Hindlimb muscle (tissue), 1 donor: ENCODE data around the gene ANKRD33. TPM values are rescaled to one million over a fixed set of nuclear protein-coding genes. Genes with fewer than 3 reads are reported as not detected.
"Not testable (repeated sequence)": the region's sequence is repeated elsewhere in the genome, so short reads cannot be mapped to it uniquely, and the experiment has no call there.

ENCODE experiments used
- DNase-seq: peaks from one replicate; pipeline ENCODE4 v3.0.0-alpha.2; 2013
- polyA plus RNA-seq: library from polyadenylated mRNA; unstranded; fragments of 120-200 nt; gene quantifications from one replicate; pipeline ENCODE4 v1.2.1, GENCODE V29; 2013; ENCODE audit not compliant: insufficient read length

ANKRD33 gene
- polyA plus RNA-seq, 1 donor: not detected

DNA sequence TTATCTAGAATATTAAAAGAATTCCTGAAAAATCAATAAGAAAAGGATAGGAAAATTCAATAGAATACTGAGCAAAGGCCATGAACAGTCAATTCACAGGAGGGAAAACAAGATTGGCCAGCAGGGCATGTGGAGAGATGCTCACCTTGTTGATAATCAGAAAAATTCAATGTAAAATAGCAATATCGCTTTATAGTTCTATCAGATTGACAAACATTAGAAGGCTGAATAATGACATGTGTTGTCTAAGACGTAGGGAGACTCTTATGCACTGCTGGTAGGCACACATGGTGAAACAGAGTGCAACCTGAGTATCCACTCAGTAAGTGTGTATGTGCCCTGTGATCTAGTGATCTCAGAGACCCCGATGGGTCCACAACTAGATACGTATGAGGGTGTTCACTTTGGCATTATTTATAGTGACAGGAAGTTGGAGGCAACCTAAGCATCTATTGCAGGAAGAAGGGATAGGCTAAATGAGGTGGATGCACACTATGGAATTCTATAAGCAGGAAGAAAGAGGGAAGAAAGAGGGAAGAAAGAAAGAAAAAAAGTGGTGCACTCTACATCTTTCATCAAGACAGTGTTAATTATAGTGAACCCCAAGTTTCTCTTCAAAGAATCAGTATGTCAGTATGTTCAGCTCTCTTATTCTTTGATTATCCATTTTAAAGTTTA lies 3.8 kb upstream of the ANKRD33 start:
- no peak for DNase-seq

DNA sequence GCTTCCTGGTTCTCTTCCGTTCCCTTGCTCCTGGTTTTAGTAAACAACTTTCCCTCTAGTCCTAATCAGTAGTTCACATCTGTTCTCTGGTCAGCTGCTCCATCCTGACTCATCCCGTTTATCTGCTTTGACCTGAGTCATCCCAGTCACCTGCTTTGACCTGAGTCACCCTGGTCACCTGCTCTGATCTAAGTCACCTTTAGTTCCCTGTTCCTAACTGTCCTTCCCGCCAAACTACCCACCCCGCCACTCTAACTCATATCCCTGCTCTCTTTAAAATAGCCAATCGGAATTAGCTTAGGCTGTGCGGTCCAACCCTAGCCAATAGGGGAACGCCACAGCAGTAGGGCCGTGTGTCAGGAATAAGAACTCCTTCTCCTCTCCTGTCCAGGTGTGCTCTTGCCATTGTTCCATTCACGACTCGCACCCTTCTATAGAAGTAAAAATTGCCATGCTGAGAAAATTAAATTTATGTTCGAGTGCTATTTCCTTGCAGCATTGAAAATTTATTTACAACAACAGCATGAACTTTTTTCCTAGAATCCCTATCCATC lies 3.1 kb upstream of the ANKRD33 start:
- no peak for DNase-seq

DNA sequence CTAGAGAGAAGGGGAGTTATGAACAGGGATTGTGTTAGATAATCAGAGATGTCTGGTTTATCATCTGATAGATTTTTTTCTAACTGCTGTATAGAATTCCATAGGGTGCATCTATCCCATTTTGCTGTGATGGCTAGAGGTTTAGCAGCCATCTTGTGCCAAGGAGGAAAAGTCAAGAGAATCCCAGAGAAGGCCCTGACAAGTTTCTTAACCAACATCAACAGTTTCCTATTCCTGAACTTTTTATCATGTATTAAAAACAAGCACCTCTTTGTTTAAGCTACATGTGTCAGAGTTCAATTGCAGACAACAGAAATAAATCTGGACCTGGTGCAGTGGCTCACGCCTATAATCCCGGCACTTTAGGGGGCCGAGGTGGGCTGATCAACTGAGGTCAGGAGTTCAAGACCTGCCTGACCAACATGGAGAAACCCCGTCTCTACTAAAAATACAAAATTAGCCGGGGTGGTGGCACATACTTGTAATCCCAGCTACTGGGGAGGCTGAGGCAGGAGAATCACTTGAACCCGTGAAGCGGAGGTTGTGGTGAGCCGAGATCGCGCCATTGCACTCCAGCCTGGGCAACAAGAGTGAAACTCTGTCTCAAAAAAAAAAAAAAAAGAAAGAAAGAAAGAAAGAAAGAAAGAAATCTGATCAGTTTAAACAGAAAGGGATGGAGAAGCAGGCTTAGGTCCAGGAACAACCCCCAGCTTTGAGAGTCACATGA lies 2.4 kb upstream of the ANKRD33 start:
- DNase-seq: not testable (repeated sequence)

DNA sequence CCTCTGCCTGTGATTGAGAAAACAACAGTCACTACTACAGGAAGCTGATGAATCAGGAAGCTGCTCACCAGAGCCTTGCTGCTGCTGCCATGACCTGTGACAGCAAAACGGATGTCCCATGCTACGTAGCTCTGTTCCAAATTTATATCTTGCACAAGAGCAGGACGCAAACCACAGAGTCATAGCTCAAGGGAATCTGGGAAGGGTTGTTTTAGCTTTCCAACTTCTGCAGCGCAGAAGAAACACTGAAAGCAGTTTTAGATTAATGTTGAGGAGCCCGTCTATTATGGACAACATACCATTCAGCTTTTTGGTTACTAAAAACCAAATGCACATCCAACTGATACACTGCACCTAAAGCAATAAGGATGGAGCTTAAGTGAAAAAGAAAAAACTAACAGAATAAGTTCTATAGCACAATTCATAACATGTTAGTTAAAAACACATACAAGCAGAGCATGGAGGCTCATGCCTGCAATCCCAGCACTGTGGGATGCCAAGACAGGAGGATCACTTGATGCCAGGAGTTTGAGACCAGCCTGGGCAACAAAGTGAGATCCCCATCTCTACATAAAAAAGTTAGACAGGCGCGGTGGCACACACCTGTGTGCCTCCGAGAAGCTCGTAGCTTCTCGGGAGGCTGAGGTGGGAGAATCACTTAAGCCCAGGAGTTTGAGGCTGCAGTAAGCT lies 1.7 kb upstream of the ANKRD33 start:
- DNase-seq: peak; percentile 80

DNA sequence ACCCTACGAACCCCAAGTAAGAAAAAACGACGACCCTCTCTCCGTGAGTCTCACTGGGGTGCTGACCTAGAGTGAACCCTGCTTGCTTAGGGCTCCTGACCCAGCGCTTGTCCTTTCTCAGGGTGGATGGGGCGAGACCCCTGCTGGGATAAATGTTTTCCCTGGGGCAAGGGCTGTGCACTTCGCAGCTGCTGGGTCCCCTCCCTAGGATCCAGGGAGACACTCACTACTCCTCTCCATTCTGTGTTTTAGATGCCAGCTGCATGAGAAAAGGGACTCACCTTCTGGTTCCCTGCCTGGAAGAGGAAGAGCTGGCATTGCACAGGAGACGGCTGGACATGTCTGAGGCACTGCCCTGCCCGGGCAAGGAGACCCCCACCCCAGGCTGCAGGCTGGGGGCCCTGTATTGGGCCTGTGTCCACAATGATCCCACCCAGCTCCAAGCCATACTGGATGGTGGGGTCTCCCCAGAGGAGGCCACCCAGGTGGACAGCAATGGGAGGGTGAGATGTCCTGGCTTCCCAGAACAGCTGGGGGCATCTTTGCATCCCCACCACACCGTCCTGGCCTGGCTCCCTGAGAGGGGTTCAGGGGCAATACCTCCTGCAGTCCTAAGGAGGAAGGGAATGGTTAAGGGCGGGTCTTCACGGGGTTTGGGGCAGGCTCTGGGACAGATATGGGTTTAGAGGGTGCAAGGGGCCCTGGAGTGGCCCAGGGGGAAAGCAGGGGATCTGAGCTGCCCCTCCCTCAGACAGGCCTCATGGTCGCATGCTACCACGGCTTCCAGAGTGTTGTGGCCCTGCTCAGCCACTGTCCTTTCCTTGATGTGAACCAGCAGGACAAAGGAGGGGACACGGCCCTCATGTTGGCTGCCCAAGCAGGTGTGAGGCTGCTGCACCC lies 663 bp downstream of the ANKRD33 start:
- no peak for DNase-seq

DNA sequence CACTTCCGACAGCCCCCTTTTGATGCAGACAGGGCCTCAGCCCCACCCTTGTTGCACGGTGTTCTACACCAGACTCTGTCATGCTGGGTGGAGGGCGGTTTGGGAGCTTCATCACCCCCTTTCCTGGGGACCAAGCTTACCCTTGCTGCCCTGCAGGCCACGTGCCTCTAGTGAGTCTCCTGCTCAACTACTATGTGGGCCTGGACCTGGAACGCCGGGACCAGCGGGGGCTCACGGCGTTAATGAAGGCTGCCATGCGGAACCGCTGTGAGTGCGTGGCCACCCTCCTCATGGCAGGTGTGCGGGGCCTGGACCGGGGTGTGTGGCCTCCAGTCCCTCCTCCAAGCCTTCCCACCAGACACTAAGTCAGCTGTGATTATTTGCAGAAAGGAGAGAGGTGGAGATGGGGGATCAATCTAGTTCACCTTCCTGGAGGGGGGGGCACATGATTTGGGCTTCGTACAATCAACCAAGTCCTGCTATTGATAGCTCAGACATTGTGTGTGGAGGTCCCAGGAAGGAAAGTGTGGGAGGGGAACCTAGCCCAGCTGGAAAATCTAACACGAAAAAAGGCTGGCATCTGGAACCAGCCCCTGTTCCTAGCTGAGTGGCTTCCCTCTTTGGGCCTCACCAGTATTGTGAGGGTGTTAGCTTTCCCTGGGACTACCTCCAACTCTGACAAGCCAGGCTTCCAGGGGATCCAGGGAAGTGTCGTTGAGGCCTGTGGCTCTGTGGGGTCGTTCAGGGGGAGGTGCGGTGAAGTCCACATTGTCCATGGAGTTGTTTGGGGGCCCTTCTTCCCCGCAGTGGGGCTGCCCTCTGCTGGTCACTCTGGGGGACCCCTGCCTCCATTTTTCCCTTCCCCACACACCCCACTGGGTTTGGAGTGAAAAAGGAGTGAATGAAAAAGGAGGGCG lies 1.6 kb downstream of the ANKRD33 start:
- no peak for DNase-seq

DNA sequence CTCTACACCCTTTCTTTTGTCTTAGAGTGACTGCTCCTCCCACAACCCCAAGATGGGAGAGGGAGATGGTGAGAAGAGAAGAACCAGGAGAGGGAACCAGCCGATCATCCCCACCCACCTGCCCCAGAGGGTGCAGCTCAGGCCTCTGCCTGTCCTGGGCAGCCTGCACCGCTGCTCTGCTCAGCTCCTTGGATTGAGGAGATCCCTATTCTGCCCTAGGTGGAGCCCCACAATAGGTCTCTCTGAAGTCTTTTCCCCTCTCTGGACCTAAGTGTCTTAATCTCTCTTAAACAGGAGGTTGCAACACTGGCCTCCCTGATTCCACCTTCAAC lies 2.2 kb downstream of the ANKRD33 start:
- DNase-seq: no peak

DNA sequence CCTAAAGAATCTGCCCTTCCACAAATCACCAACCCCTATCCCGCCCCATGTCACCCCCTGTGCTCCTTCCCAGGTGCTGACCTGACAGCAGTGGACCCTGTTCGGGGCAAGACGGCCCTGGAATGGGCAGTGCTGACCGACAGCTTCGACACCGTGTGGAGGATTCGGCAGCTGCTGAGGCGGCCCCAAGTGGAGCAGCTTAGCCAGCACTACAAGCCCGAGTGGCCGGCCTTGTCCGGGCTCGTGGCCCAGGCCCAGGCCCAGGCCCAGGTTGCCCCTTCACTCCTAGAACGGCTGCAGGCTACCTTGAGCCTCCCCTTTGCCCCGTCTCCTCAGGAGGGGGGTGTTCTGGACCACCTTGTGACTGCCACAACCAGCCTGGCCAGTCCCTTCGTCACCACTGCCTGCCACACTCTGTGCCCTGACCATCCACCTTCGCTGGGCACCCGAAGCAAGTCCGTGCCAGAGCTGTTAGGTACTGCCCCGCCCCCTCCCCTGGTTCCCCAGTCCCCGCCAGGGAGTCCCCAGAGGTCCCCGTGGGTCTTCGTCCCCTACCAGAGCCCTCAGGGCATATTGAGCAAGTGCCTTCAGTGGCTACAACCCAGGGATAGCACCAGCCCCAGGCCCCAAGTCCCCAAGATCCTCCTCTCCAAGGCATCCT lies 2.7 kb downstream of the ANKRD33 start:
- DNase-seq: no peak

DNA sequence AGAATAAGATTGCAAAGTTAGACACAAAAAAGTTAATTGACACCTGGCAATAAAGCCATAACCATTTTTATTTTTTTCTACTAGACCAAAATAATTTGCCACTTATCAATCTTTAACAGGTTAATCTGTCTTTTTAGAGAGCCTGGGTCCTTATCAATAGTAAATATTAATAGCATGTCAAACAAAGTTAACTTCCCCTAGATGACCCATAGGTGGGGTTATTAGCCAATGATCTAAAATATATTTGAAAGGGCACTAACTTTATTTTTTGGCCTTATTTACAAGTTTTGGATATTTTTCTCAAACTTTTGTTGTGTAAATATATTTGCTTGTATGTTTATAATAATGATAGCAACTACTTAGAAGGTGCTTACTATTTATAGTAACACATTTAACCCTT lies 3.9 kb downstream of the ANKRD33 start:
- DNase-seq: no peak

DNA sequence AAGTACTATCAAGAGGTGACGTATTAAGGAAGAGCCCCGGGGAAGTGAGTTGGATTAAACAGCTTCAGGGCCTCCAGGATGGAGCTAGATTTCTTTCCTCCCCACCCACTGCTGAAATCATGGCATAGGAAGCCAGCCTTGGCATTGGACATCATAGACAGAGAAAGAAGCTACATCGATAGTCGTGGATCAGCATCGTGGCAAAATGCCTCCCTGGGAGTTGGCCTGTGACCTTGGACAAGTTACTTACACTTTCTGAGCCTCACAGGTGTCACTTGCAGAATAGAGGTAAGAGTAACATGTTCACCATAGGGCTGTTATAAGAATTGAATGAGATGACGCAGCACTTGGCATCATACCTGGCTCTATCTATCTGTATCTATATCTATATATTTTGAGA lies 5.9 kb downstream of the ANKRD33 start:
- no peak for DNase-seq

DNA sequence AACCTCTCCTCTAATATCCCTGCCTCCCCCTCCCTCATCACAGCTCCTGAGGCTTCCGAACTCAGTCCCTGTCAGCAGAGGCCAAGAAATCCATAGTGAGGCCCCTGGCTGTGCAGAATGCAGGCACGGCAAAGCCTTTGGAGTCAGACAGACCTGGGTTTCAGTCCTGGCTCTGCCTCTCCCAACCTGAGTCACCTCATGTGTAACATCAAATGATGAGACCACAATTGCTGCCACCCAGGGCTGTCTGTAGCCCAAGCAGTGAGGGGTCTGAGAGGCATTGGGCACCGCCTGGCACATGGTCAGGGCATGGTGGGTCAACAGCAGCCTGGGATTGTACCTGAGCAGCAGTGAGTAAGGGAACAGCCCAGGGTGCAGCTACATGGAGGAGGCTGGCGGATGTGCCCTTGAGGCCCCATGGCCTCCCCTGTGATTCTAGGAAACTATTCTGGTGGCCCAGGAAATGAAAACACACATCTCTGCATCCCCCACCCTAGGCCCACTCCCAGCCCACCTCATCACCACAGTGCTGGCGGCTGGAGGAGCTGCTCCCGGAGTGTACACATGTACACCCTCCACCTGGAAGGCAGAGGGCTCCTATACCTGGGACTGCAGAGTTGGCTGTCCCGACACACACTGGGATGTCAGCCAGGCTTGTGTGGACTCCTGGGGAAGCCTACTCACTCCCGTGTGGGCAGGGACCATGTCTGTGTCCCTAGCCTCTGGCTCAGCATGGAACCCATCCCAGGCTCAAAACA lies 7.7 kb downstream of the ANKRD33 start:
- DNase-seq: no peak

DNA sequence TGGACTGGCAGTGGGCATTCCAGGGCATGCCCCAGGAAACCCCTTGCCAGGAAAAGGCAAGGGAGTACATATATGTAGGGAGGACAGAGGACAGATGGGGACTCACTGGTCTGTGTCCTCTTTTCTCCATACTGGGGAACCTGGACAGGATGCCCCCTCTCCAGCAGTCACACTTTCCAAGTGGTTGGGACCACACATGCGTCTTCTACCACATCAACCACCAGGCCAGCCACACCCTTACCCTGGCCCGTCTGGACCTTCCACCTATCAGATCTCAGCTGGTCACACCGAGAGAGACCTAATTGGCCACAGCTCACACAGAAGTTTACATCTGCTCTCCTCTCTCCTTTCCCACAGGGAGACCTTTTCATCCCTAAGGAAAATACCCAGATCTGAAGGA lies 8.3 kb downstream of the ANKRD33 start:
- DNase-seq: no peak

DNA sequence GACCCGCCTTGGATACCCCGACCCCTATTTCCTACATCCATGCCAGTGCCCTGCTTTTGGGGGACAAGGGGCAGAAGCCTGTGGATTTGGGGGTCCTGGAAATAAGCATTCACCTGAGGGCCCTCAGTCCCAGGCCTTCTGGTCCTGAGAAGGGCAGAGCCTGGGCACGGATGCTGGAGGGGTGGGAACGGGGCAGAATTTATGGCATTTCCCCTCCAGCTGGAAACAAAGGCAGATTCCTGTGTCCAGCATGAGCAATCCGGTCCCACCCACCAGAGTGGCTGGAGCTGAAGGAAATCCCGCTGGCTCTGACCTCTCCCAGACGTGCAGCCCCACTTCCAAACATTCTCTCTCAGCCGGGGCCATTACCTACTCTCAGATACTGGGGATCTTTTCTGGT lies 9.3 kb downstream of the ANKRD33 start:
- DNase-seq: no peak

DNA sequence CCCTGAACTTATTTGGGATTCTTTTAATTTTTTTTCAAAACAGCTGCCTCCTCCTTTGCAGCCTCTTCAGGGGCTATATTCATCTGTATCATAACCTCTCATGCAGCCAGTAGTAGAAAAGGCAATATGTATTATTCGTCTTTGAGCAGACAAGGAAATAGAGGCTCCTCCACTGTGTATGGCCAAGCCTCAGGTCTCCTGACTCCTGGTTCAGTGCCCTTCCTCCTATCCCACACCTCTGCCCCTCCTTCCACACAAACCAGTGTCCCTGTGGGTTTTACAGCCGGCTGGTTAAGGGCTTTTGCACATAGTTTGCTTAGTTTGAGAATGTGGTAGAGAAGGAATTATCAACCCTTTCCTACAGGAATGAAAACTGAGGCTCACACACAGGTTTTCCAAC lies 10.6 kb downstream of the ANKRD33 start:
- no peak for DNase-seq

DNA sequence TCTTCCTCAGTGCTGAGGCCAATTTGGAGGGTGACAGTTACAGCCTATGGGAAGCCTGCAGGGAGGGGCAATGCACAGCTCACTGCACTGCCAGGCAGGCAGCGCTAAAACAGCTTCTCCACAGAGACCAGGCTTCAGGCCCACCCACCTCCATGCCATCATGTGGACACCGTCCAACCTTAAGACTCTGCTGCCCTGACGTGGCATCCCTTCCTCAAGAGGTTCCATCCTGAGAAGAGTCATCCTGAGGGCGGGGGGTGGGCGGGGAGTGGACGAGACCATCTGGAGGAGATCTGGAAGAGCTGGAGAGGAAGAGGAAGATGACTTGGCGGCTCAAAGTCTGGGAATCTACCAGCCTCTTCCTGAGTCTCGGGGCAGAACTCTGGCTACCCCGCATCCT lies 11.0 kb downstream of the ANKRD33 start:
- DNase-seq: no peak

DNA sequence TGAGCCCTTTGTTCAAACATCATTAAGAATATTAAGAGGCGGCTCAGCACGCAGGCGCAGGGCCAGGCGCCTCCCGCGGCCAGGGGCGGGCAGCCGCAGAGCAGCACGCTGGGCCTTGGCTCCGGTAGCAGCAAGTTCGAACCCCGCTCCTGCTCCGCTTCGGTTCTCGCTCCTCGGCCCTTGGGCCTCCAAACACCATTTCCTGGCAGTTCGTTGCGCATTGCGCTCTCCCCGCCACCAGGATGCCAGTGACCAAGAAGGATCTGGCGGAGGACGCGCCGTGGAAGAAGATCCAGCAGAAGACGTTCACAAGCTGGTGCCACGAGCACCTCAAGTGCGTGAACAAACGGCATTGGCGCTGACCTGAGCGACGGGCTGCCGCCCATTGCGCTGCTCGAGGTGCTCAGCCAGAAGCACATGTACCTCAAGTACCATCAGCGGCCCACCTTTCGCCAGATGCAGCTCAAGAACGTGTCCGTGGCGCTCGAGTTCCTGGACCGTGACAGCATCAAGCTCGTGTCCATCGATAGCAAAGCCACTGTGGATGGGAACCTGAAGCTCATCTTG lies 12.5 kb downstream of the ANKRD33 start:
- DNase-seq: no peak

DNA sequence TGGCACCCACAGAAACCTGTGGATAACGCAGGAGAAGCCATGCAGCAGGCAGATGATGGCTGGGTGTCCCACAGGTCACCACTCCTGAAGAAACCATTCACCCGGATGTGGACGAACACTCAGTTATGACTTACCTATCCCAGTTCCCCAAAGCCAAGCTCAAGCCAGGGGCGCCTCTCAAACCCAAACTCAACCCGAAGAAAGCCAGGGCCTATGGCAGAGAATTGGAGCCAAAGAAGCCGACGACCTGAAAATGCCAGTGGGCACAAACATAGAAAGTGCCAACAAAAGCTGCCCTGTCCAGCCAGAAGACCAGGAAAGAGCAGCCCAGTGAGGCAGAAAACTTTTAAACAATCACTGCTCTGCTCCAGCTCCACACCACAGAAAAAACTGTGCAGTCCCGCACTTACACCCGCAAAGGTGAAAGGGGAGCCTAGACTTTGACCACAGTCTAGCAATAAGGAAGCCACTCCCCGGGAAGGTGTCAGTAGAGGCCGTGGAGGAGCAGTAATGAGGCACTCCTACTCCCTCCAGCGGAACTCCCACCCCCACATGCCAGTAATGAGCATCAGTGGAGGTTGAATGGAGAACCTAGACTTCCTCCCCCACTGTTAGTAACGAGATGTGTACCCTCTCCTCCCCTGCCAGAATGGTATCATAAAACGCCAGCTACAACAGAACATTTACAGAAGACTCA lies 13.4 kb downstream of the ANKRD33 start:
- DNase-seq: no peak

DNA sequence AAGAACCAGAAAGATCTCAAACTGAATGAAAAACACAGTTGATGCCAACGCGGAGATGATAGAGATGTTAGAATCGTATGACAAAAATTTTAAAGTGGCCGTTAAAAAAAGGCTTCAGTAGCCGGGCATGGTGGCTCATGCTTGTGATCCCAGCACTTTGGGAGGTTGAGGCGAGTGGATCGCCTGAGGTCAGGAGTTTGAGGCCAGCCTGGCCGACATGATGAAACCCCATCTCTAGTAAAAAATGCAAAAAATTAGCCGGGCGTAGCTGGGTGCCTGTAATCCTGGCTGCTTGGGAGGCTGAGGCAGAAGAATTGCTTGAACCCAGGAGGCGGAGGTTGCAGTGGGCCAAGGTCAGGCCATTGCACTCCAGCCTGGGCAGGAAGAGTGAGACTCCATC lies 14.0 kb downstream of the ANKRD33 start:
- DNase-seq: no peak

DNA sequence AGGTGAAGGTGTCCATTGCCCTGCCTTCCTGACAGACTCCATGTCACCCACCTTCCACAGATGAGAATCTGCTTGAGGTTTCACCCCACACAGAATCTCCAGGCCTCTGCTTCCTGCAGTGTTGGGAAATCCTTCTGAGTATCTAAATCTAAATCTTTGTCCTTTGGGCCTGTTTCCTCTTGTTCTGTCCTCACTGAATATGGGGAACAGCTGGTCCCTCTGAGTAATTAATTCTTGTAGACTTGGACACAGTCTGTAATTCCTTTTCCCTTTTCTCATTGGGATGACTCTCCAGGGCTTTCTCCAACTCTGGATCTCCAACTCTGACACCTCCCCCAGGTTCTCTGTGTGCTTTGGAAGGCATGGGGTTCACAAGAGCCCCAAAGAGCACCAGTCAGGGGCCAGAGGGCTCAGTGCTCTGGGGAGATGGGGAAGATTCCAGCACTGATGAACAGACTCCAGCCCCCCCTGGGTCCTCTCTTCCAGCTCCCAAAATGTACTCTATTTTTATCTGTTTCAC lies 17.1 kb downstream of the ANKRD33 start:
- no peak for DNase-seq
